Muscle of leg (tissue), 11 donors: ENCODE measurements around the gene PCNX1. TPM values are rescaled to one million over a fixed set of nuclear protein-coding genes. Genes with fewer than 3 reads are reported as not detected.
A peak's percentile ranks its signal among the peaks of the same experiment; 100 is the strongest.

Experiments used
- DNase-seq: peaks from one replicate; pipeline ENCODE4 v3.0.0; 2013
- H3K27ac ChIP-seq: one replicate; pipeline ENCODE4 v1.5.1; 2013; ENCODE audit warnings: mild to moderate bottlenecking, low read length, control low read depth
- H3K27me3 ChIP-seq: one replicate; pipeline ENCODE4 v1.6.1; 2013; ENCODE audit warnings: low read length; ENCODE audit not compliant: control insufficient read depth, insufficient read depth
- H3K36me3 ChIP-seq: one replicate; pipeline ENCODE4 v1.6.1; 2013; ENCODE audit warnings: low read length; ENCODE audit not compliant: control insufficient read depth, insufficient read depth
- H3K4me1 ChIP-seq: one replicate; pipeline ENCODE4 v1.6.1; 2013; ENCODE audit warnings: low read length; ENCODE audit not compliant: control insufficient read depth, insufficient read depth
- H3K4me3 ChIP-seq: one replicate; pipeline ENCODE4 v1.5.1; 2013; ENCODE audit warnings: low read length, control low read depth
- H3K9me3 ChIP-seq: replicated peaks from 2 replicates; pipeline ENCODE4 v1.6.1; 2013; ENCODE audit warnings: low read depth, low read length; ENCODE audit not compliant: control insufficient read depth
- WGBS: methylation state at CpG from one replicate; pipeline ENCODE4 v1.1.5; 2013; ENCODE audit warnings: missing lambda C conversion rate; ENCODE audit not compliant: insufficient coverage; 5-methylcytosine and 5-hydroxymethylcytosine counted together
- polyA plus RNA-seq, 8 donors: library from polyadenylated mRNA; unstranded; fragments of 120-200 nt; gene quantifications; one replicate each; pipeline versions ENCODE4 v1.2.1 to v1.2.3, GENCODE V29; 2013; ENCODE audit warnings: inconsistent platforms in 1 of 8, low replicate concordance in 1 of 8; ENCODE audit not compliant: insufficient read length in 8 of 8, insufficient read depth in 1 of 8
- total RNA-seq: library from RNA; stranded (reverse); fragments of 120-200 nt; gene quantifications from one replicate; pipeline ENCODE4 v1.2.4, GENCODE V29; 2013

PCNX1 gene
- total and polyA plus RNA-seq, 9 donors, result 14.8 to 37.7 (median 22.4) TPM

DNA sequence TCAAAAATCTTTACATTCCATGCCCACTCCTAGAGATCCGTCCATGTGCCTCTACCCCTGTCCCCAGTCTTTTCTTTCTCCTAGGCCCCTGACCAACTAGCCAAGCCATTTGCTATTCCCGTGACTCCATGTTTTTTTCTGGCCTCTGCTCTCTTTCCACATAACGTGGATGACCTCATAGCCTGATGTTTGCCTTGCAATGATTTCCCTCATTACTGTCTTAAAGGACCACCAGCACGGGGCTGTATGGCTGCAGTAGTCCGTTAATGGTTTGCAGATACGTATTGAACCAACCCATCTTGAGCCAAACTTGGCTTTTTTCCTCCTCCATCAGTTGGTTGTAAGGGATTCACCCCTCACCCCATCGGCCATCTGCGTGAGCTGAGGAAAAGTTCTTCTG is 226.0 kb downstream of the PCNX1 start:
- no peaks in the 10 kb centered on the region for H3K27me3 ChIP-seq
- no peak for DNase-seq
- peaks cover 3% of the 10 kb centered on the region for H3K9me3 ChIP-seq
- H3K4me1 ChIP-seq, result no peaks in the 10 kb centered on the region
- H3K4me3 ChIP-seq, result no peak overlapping the region
- H3K27ac ChIP-seq, result no peak overlapping the region
- 91% methylated on average over 5 of the region's 8 CpGs for WGBS
- no peaks in the 10 kb centered on the region for H3K36me3 ChIP-seq

DNA sequence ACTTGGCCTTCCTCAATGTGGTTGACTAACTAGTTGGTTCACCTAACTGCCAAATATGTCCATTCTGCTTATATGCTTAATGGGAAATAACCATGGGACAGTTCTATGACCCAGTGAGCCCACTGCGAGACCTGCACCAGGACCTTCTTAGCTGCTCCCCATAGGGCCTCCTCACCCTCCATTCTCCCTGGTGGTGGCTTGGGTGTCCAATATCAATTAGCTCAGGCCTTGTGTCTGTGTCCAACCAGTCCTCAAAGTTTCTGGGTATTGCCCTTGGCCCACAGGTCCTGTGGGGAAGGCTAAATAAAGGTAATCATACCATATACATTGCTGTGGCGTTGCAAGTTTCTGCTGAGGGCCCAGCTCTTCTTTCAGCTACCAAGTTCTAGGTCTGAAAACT is 228.2 kb downstream of the PCNX1 start:
- H3K9me3 ChIP-seq, result peaks cover 3% of the 10 kb centered on the region
- no CpG with 5 or more reads among the region's 2 CpGs for WGBS
- H3K36me3 ChIP-seq, result no peaks in the 10 kb centered on the region
- no peaks in the 10 kb centered on the region for H3K27me3 ChIP-seq
- no peak overlapping the region for H3K27ac ChIP-seq
- peaks cover 5% of the 10 kb centered on the region for H3K4me1 ChIP-seq
- no peak for DNase-seq
- no peak overlapping the region for H3K4me3 ChIP-seq

DNA sequence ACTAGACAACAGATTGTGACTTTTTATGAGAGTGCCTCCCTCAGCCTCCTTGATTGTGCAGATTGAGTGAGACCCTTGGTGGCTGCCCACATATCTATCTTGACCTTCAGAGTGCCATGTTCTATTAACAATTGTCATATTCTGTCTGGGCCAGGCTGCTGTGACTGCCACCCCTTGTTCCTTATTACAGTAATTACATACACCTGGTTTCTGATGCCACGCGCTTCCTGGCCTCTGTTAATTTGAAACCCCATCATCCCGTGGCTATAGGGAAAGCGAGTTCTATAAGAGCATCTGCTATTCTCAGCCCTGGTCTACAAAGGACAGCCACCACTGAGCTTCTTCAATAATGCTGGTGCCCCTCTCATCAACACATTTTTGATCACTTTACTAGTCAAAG is 228.7 kb downstream of the PCNX1 start:
- Histone ChIP-seq H3K4me1 (peaks cover 5% of the 10 kb centered on the region), H3K27ac (no peak overlapping the region), H3K4me3 (no peak overlapping the region), H3K9me3 (peaks cover 3% of the 10 kb centered on the region), H3K27me3 (no peaks in the 10 kb centered on the region), H3K36me3 (no peaks in the 10 kb centered on the region)
- WGBS, result 78% methylated on average over 4 of the region's 4 CpGs
- DNase-seq, result no peak

DNA sequence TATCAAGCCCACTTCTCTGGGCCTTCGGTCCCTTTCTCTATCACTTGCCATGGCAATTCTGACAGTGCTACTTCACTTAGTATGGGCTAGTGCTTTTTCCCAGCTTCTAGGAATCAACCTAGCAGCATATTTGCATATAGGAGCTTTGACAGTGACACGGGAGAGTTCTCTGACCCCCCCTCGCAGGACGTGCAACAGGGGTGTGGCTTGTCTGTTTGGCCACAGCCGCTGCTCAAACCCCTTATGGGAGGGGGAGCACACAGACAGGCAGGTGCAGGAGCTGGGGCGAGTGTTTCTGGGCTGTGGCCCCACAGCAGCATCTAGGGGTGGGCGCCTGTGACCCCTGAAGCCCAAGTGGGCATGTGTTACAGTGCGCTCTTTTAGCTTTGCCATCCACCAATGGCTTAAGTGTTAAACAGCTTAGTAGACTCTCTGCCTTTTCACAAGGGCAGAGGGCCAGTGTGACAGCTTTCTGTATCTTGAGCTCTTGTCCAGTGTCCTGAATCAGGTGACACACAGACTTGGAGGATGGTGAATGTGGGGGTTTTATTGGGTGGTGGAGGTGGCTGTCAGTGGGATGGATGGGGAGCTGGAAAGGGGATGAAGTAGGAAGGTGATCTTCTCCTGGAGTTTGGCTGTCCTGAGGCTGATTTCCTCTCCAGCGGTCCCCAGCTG is 229.3 kb downstream of the PCNX1 start:
- no peaks in the 10 kb centered on the region for H3K36me3 ChIP-seq
- peaks cover 5% of the 10 kb centered on the region for H3K4me1 ChIP-seq
- 79% methylated on average over 7 of the region's 9 CpGs for WGBS
- H3K27me3 ChIP-seq, result no peaks in the 10 kb centered on the region
- DNase-seq, result no peak
- no peak overlapping the region for H3K27ac ChIP-seq
- H3K9me3 ChIP-seq, result peaks cover 3% of the 10 kb centered on the region
- no peak overlapping the region for H3K4me3 ChIP-seq

DNA sequence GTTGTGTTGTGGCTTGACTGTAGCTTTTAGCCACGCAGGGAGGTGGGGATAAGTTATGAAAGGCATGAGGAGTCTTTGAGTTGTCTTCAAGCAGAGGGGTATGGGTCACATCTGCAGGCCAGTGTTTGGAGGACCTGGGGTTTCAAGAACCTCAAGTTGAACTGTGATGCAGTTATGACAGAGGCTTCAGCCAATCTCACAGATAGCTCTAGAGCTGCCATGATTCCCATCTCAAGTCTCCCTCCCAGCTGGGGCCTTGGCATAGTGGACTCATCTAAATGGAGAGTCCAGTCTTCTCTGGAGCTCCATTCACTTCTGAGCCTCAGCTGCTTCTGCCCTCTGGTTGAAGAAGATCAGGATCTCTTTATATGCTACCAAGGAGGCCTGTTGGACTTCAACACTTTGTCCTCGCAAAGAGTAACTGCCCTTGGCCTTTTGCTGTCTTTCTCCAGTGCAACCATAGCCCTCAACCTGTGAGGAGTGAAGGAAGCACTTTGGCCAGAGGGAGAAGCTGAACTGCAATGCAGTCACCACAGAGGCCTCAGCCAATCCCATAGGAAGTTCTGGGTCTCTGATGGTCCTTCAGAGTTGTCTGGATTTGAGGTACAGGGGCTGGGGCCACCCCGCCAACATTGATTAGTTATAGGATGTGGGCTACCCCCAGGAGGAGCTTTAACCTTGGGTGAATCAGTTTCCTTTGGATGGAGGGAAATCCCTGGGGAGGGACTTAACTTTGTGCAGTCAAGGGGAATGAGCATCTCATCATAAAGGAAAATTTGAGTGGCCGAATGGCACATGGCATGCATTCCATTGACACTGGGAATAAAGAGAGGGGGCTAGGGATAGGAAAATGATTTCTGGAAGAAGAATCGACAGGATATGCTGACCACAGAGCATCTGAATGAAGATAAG is 230.5 kb downstream of the PCNX1 start:
- Histone ChIP-seq H3K27me3 (no peaks in the 10 kb centered on the region), H3K9me3 (peaks cover 3% of the 10 kb centered on the region), H3K4me3 (no peak overlapping the region), H3K27ac (no peak overlapping the region), H3K36me3 (no peaks in the 10 kb centered on the region), H3K4me1 (peaks cover 5% of the 10 kb centered on the region)
- WGBS, result 95% methylated on average over 2 of the region's 5 CpGs
- no peak for DNase-seq

DNA sequence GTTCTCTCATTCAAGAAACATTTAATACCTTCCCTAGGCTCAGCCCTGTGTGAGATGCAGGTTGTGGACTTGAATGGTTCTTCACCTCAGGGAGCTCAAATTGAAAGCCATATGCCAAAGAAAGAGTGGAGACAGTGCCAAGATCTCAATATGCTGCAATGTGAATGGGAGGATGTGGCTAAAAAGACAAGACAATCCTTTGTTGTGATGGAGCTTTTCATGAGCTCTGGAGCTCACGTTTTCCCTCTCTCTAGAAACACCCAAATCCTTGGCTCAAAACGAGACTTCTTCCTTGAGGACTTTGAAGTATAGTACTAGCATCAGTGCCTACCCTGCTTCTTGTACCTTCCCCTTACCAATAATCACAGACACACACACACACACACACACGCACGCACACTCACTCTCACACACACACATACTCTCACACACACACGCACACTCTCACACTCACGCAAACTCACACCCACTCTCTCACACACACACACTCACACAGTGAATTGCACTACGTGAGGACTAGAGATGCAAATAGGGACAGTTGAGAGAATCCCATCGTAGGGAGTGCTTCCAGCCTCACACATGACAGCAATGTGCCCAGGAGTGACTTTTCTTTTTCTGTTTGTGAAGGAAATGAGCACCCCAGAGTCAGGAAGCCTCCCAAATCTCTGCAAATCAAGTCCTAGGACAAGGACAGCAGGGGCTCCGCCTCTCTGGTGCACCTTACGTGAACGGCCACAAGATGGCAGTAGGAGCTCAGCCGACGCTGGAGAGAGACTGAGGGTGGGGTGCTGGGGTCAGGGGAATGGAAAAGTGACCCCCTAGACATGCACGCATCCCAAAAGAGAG is 231.4 kb downstream of the PCNX1 start:
- Histone ChIP-seq H3K4me1 (peaks cover 5% of the 10 kb centered on the region), H3K27ac (no peak overlapping the region), H3K36me3 (no peaks in the 10 kb centered on the region), H3K4me3 (no peak overlapping the region), H3K9me3 (peaks cover 3% of the 10 kb centered on the region), H3K27me3 (no peaks in the 10 kb centered on the region)
- peak; percentile 60 for DNase-seq
- WGBS, result 21% methylated on average over 12 of the region's 14 CpGs

DNA sequence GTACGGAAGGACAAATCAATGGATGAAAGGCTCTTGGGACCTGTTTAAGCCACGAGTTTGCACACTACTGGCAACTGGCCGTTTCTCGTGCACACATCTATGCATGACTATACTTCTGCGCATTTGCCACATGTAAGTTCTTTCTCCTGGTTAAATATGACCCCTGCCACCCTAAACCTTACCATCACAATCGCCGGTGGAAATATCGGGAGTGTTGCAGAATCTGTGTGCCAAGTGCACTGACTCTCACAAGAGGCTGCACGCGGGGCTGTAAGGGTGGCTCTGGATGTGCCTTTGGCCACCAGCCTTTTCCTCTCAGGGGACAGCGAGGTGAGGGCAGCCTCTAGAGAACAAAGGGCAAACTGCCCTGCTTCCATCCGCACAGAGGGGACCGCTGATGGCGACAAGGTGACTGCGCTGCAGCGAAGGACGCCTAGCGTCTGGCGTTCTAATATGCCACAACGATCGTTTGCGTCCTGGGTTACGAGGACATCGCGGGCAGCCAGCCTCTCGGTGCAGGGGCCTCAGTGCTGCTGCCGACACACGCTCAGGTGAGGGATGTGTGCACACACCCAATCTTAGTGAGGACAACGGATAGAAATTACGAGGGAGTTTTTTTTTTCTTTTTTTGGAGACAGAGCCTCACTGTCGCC is 232.2 kb downstream of the PCNX1 start:
- 75% methylated on average over 28 of the region's 31 CpGs for WGBS
- Histone ChIP-seq H3K4me3 (no peak overlapping the region), H3K27me3 (no peaks in the 10 kb centered on the region)

DNA sequence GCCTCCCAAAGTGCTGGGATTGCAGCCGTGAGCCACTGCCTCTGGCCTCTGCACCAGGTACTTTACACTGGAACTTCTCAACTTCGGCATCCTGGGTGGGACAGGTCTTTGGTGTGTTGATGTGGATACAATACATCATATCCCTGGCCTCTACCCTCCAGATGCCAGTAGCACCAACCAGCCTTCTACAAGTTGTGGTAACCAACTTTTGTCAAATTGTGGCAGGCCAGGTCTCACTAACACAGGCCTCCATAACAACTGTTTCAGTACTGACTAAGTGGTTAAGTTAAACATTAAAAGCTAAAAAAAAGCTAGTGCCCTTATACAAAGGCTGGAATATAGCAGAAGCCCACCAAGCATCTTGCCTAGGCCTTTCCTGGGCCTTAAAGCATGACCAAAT is 232.9 kb downstream of the PCNX1 start:
- H3K4me1 ChIP-seq, result peaks cover 5% of the 10 kb centered on the region
- H3K4me3 ChIP-seq, result no peak overlapping the region
- no peak overlapping the region for H3K27ac ChIP-seq
- H3K36me3 ChIP-seq, result no peaks in the 10 kb centered on the region
- peaks cover 3% of the 10 kb centered on the region for H3K9me3 ChIP-seq
- no CpG with 5 or more reads among the region's 2 CpGs for WGBS
- H3K27me3 ChIP-seq, result no peaks in the 10 kb centered on the region
- DNase-seq, result no peak

More for the DNA sequence above, 232.2 kb downstream of the PCNX1 start:
- H3K36me3 ChIP-seq, result no peaks in the 10 kb centered on the region
- H3K4me1 ChIP-seq, result peaks cover 5% of the 10 kb centered on the region
- H3K27ac ChIP-seq, result no peak overlapping the region
- peaks cover 3% of the 10 kb centered on the region for H3K9me3 ChIP-seq
- DNase-seq, result no peak

DNA sequence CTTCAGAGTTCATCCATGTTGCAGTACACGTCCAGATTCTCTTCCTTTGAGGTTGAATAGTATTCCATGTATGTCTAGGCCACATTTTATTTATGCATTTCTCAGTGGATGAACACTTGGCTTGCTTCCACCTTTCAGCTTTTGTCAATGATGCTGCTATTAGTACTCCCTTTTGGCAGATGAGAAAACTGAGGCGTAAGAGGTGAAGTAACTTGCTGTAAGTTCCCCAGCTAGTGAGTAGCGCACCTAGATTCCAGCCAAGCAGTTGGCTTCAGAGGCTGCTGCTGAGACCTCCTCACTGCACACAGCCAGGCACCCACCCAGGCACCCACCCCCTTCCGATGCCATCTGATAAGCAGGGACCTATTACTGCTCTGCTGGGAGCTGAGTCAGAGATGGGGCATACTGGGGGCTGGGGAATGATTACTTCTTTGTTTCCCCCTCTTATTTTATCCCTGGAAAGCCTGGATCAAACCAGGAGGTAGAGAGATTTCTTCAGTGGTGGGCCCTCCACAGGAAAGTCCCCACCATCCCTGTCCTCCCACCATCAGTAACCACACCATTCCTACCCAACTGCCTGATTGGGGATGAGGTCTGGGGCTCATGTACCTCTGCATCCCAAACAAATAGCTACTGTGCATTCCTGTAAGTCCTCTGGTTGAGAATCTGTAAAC is 234.6 kb downstream of the PCNX1 start:
- H3K27me3 ChIP-seq, result no peaks in the 10 kb centered on the region
- H3K4me1 ChIP-seq, result peaks cover 5% of the 10 kb centered on the region
- DNase-seq, result no peak
- H3K27ac ChIP-seq, result no peak overlapping the region
- no peaks in the 10 kb centered on the region for H3K36me3 ChIP-seq
- WGBS, result 88% methylated on average over 1 of the region's 4 CpGs
- no peaks in the 10 kb centered on the region for H3K9me3 ChIP-seq
- H3K4me3 ChIP-seq, result no peak overlapping the region
